GM23338 (cell line): Measurements from ENCODE around the gene ZNF816.

Source experiments
- CREB1 ChIP-seq: fragments of 250-450 bp; sonication (Bioruptor Pico); IDR thresholded peaks from 2 replicates; pipeline ENCODE4 v1.5.0; 2020; ENCODE audit warnings: low read depth, mild to moderate bottlenecking, moderate library complexity
- EZH2 ChIP-seq: fragments of 200-600 bp; sonication (generic); IDR thresholded peaks from one replicate; pipeline ENCODE4 v1.8.0; 2017; ENCODE audit warnings: antibody characterized with exemption, mild to moderate bottlenecking, low read depth; ENCODE audit not compliant: unreplicated experiment
- EZH2phosphoT487 ChIP-seq: fragments of 200-600 bp; sonication (generic); IDR thresholded peaks from one replicate; pipeline ENCODE4 v1.8.1; 2018; ENCODE audit warnings: antibody characterized with exemption; ENCODE audit not compliant: unreplicated experiment
- NANOG ChIP-seq: IDR thresholded peaks from 2 replicates; pipeline ENCODE4 v1.6.1; 2016; ENCODE audit warnings: antibody characterized with exemption, borderline replicate concordance
- POLR2AphosphoS5 ChIP-seq: IDR thresholded peaks from 2 replicates; pipeline ENCODE4 v1.6.1; 2016; ENCODE audit warnings: antibody characterized with exemption, low read depth
- ZNF331 ChIP-seq: fragments of 250-450 bp; sonication (Bioruptor Pico); IDR thresholded peaks from 2 replicates; pipeline ENCODE4 v1.5.0; 2020; ENCODE audit warnings: low read depth, mild to moderate bottlenecking, moderate library complexity
- TF ChIP-seq, protein P1 (sequence below), 2 experiments: fragments of 200-600 bp in 1 of 2; sonication (generic) in 1 of 2; conservative IDR thresholded peaks; 2 replicates each; pipeline versions ENCODE4 v1.5.1 to v1.6.1; 2016 to 2017; ENCODE audit warnings: antibody characterized with exemption in 2 of 2, low read depth in 2 of 2, mild to moderate bottlenecking in 2 of 2, moderate library complexity in 1 of 2
- TF ChIP-seq, protein P2 (sequence below): fragments of 250-450 bp; sonication (Bioruptor Pico); IDR thresholded peaks from 2 replicates; pipeline ENCODE4 v1.5.0; 2020; ENCODE audit warnings: mild to moderate bottlenecking, moderate library complexity
- TF ChIP-seq, protein P3 (sequence below): IDR thresholded peaks from one replicate; pipeline ENCODE4 v1.6.1; 2018; ENCODE audit warnings: antibody characterized with exemption; ENCODE audit not compliant: unreplicated experiment

DNA sequence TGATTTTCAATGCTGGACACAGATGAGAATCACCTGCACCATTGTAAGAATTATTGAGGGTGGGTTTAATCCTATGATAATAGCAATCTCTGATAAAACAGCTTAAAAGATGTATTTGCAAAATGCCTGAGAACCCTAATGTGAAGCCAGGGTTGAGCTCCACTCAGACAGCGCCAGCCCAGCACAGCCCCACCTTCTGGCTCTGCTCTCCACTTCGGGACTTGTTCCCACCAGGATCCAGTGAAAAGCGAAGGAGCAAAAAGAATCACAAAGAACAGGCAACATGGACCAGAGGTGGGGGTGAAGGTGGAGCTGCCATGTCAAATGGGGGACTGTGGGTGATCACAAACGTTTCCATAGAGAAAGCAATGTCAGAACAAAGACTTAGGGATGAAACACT, 18.6 kb upstream of the ZNF816 start:
- TF ChIP-seq, protein P1, sequence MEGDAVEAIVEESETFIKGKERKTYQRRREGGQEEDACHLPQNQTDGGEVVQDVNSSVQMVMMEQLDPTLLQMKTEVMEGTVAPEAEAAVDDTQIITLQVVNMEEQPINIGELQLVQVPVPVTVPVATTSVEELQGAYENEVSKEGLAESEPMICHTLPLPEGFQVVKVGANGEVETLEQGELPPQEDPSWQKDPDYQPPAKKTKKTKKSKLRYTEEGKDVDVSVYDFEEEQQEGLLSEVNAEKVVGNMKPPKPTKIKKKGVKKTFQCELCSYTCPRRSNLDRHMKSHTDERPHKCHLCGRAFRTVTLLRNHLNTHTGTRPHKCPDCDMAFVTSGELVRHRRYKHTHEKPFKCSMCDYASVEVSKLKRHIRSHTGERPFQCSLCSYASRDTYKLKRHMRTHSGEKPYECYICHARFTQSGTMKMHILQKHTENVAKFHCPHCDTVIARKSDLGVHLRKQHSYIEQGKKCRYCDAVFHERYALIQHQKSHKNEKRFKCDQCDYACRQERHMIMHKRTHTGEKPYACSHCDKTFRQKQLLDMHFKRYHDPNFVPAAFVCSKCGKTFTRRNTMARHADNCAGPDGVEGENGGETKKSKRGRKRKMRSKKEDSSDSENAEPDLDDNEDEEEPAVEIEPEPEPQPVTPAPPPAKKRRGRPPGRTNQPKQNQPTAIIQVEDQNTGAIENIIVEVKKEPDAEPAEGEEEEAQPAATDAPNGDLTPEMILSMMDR (conservative IDR thresholded peaks at IDR 0.05; ENCODE audit: low read depth in 2 of 2): peak in 1 of 2 experiments; percentile 42; a peak in 2 of 4 replicates
- TF ChIP-seq, protein P2, sequence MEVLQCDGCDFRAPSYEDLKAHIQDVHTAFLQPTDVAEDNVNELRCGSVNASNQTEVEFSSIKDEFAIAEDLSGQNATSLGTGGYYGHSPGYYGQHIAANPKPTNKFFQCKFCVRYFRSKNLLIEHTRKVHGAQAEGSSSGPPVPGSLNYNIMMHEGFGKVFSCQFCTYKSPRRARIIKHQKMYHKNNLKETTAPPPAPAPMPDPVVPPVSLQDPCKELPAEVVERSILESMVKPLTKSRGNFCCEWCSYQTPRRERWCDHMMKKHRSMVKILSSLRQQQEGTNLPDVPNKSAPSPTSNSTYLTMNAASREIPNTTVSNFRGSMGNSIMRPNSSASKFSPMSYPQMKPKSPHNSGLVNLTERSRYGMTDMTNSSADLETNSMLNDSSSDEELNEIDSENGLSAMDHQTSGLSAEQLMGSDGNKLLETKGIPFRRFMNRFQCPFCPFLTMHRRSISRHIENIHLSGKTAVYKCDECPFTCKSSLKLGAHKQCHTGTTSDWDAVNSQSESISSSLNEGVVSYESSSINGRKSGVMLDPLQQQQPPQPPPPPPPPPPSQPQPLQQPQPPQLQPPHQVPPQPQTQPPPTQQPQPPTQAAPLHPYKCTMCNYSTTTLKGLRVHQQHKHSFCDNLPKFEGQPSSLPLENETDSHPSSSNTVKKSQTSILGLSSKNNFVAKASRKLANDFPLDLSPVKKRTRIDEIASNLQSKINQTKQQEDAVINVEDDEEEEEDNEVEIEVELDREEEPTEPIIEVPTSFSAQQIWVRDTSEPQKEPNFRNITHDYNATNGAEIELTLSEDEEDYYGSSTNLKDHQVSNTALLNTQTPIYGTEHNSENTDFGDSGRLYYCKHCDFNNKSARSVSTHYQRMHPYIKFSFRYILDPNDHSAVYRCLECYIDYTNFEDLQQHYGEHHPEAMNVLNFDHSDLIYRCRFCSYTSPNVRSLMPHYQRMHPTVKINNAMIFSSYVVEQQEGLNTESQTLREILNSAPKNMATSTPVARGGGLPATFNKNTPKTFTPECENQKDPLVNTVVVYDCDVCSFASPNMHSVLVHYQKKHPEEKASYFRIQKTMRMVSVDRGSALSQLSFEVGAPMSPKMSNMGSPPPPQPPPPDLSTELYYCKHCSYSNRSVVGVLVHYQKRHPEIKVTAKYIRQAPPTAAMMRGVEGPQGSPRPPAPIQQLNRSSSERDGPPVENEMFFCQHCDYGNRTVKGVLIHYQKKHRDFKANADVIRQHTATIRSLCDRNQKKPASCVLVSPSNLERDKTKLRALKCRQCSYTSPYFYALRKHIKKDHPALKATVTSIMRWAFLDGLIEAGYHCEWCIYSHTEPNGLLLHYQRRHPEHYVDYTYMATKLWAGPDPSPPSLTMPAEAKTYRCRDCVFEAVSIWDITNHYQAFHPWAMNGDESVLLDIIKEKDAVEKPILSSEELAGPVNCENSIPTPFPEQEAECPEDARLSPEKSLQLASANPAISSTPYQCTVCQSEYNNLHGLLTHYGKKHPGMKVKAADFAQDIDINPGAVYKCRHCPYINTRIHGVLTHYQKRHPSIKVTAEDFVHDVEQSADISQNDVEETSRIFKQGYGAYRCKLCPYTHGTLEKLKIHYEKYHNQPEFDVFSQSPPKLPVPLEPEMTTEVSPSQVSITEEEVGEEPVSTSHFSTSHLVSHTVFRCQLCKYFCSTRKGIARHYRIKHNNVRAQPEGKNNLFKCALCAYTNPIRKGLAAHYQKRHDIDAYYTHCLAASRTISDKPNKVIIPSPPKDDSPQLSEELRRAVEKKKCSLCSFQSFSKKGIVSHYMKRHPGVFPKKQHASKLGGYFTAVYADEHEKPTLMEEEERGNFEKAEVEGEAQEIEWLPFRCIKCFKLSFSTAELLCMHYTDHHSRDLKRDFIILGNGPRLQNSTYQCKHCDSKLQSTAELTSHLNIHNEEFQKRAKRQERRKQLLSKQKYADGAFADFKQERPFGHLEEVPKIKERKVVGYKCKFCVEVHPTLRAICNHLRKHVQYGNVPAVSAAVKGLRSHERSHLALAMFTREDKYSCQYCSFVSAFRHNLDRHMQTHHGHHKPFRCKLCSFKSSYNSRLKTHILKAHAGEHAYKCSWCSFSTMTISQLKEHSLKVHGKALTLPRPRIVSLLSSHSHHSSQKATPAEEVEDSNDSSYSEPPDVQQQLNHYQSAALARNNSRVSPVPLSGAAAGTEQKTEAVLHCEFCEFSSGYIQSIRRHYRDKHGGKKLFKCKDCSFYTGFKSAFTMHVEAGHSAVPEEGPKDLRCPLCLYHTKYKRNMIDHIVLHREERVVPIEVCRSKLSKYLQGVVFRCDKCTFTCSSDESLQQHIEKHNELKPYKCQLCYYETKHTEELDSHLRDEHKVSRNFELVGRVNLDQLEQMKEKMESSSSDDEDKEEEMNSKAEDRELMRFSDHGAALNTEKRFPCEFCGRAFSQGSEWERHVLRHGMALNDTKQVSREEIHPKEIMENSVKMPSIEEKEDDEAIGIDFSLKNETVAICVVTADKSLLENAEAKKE (CRISPR knock-in tag): no peak
- TF ChIP-seq POLR2AphosphoS5 (no peak), EZH2phosphoT487 (no peak), NANOG (no peak), EZH2 (no peak), CREB1 (CRISPR knock-in tag) (no peak), ZNF331 (CRISPR knock-in tag) (no peak)
- TF ChIP-seq, protein P3, sequence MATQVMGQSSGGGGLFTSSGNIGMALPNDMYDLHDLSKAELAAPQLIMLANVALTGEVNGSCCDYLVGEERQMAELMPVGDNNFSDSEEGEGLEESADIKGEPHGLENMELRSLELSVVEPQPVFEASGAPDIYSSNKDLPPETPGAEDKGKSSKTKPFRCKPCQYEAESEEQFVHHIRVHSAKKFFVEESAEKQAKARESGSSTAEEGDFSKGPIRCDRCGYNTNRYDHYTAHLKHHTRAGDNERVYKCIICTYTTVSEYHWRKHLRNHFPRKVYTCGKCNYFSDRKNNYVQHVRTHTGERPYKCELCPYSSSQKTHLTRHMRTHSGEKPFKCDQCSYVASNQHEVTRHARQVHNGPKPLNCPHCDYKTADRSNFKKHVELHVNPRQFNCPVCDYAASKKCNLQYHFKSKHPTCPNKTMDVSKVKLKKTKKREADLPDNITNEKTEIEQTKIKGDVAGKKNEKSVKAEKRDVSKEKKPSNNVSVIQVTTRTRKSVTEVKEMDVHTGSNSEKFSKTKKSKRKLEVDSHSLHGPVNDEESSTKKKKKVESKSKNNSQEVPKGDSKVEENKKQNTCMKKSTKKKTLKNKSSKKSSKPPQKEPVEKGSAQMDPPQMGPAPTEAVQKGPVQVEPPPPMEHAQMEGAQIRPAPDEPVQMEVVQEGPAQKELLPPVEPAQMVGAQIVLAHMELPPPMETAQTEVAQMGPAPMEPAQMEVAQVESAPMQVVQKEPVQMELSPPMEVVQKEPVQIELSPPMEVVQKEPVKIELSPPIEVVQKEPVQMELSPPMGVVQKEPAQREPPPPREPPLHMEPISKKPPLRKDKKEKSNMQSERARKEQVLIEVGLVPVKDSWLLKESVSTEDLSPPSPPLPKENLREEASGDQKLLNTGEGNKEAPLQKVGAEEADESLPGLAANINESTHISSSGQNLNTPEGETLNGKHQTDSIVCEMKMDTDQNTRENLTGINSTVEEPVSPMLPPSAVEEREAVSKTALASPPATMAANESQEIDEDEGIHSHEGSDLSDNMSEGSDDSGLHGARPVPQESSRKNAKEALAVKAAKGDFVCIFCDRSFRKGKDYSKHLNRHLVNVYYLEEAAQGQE: no peak
